ENCODE measurements around the gene PAIP2. TPM values are rescaled to one million over a fixed set of nuclear protein-coding genes. Genes with fewer than 3 reads are reported as not detected.
A peak's percentile ranks its signal among the peaks of the same experiment; 100 is the strongest.
"Not testable (repeated sequence)": the region's sequence is repeated elsewhere in the genome, so short reads cannot be mapped to it uniquely, and the experiment has no call there.

PAIP2 gene
- total RNA-seq, 1 donor from 2014 or later, result 83.3 TPM

GRCh38 chr5:139386956-139387355 is 45.3 kb downstream of the PAIP2 start:
- intact Hi-C loops (cut with micrococcal nuclease); H3K9me3 Mint-ChIP-seq; DNase-seq; H3K36me3 Mint-ChIP-seq (ENCODE audit: low read depth); H3K27me3 Mint-ChIP-seq; H3K4me3 Mint-ChIP-seq: not testable (repeated sequence)
- Mint-ChIP-seq H3K4me1 (peaks cover 67% of the 10 kb centered on the region), H3K27ac (peak overlapping the region; percentile 63)

- H3K27me3 Mint-ChIP-seq, result no peaks in the 10 kb centered on the region
- H3K9me3 Mint-ChIP-seq, result no peaks in the 10 kb centered on the region
- intact Hi-C loops (cut with micrococcal nuclease), result no loop called here
- H3K4me1 Mint-ChIP-seq, result peaks cover 67% of the 10 kb centered on the region
- H3K27ac Mint-ChIP-seq, result peak overlapping the region; percentile 60
- DNase-seq, result no peak
- peak overlapping the region; percentile 77 for H3K4me3 Mint-ChIP-seq
- peaks cover 8% of the 10 kb centered on the region for H3K36me3 Mint-ChIP-seq (ENCODE audit: low read depth)
Measured at GRCh38 chr5:139387611-139388197, 46.0 kb downstream of the PAIP2 start.

- H3K4me1 Mint-ChIP-seq, result peaks cover 68% of the 10 kb centered on the region
- H3K36me3 Mint-ChIP-seq (ENCODE audit: low read depth), result peaks cover 8% of the 10 kb centered on the region
- no peaks in the 10 kb centered on the region for H3K9me3 Mint-ChIP-seq
- no peak for DNase-seq
- H3K27me3 Mint-ChIP-seq, result no peaks in the 10 kb centered on the region
- peak overlapping the region; percentile 77 for H3K4me3 Mint-ChIP-seq
- intact Hi-C loops (cut with micrococcal nuclease), result no loop called here
- peak overlapping the region; percentile 60 for H3K27ac Mint-ChIP-seq
Measured at GRCh38 chr5:139388198-139388821, 46.7 kb downstream of the PAIP2 start.

GRCh38 chr5:139389701-139390638 is 48.3 kb downstream of the PAIP2 start, which contains the start of gene MZB1:
TSS of gene MZB1 (minus strand) at chr5:139389913. CDS start at chr5:139389856, 57 bp downstream.
- peak; percentile 92 for DNase-seq
- Mint-ChIP-seq H3K4me3 (peak within 1 kb of the TSS; percentile 99), H3K27ac (peak within 1 kb of the TSS; percentile 99), H3K9me3 (no peaks in the 10 kb centered on the region), H3K36me3 (ENCODE audit: low read depth) (peaks cover 8% of the 10 kb centered on the region), H3K4me1 (peaks cover 61% of the 10 kb centered on the region), H3K27me3 (no peaks in the 10 kb centered on the region)
- intact Hi-C loops (cut with micrococcal nuclease), result loop anchor here (1.0 to 5.0 kb wide), 4 partner anchors 24 to 738 kb away; no protein-coding TSS in a partner anchor

GRCh38 chr5:139390639-139391569 is 49.2 kb downstream of the PAIP2 start:
- H3K9me3 Mint-ChIP-seq, result no peaks in the 10 kb centered on the region
- H3K4me1 Mint-ChIP-seq, result peaks cover 53% of the 10 kb centered on the region
- intact Hi-C loops (cut with micrococcal nuclease), result loop anchor here (1.0 to 5.0 kb wide), 4 partner anchors 23 to 739 kb away; no protein-coding TSS in a partner anchor
- H3K36me3 Mint-ChIP-seq (ENCODE audit: low read depth), result peaks cover 10% of the 10 kb centered on the region
- H3K27ac Mint-ChIP-seq, result peak overlapping the region; percentile 99
- peak overlapping the region; percentile 99 for H3K4me3 Mint-ChIP-seq
- DNase-seq, result no peak
- no peaks in the 10 kb centered on the region for H3K27me3 Mint-ChIP-seq

GRCh38 chr5:139391570-139392323 is 50.1 kb downstream of the PAIP2 start:
- Mint-ChIP-seq H3K27ac (peak overlapping the region; percentile 99), H3K36me3 (ENCODE audit: low read depth) (peaks cover 12% of the 10 kb centered on the region), H3K9me3 (no peaks in the 10 kb centered on the region), H3K4me3 (peak overlapping the region; percentile 99), H3K27me3 (no peaks in the 10 kb centered on the region), H3K4me1 (peaks cover 51% of the 10 kb centered on the region)
- intact Hi-C loops (cut with micrococcal nuclease), result loop anchor here (1.0 to 5.0 kb wide), 6 partner anchors 13 to 927 kb away; partner anchors contain the start of genes EGR1, PAIP2 and SPATA24
- DNase-seq, result peak; percentile 82

GRCh38 chr5:139392324-139392677 is 50.6 kb downstream of the PAIP2 start:
- peaks cover 54% of the 10 kb centered on the region for H3K4me1 Mint-ChIP-seq
- H3K27ac Mint-ChIP-seq, result peak overlapping the region; percentile 99
- no peaks in the 10 kb centered on the region for H3K9me3 Mint-ChIP-seq
- no peak for DNase-seq
- intact Hi-C loops (cut with micrococcal nuclease), result loop anchor here (1.0 to 5.0 kb wide), 4 partner anchors 12 to 928 kb away; partner anchors contain the start of genes EGR1, PAIP2 and SPATA24
- peaks cover 17% of the 10 kb centered on the region for H3K36me3 Mint-ChIP-seq (ENCODE audit: low read depth)
- no peaks in the 10 kb centered on the region for H3K27me3 Mint-ChIP-seq
- peak overlapping the region; percentile 99 for H3K4me3 Mint-ChIP-seq

- Mint-ChIP-seq H3K4me3 (peak overlapping the region; percentile 99), H3K36me3 (ENCODE audit: low read depth) (peaks cover 23% of the 10 kb centered on the region), H3K9me3 (no peaks in the 10 kb centered on the region), H3K27ac (peak overlapping the region; percentile 97), H3K27me3 (no peaks in the 10 kb centered on the region), H3K4me1 (peaks cover 53% of the 10 kb centered on the region)
- DNase-seq, result peak; percentile 96
- intact Hi-C loops (cut with micrococcal nuclease), result loop anchor here (1.0 to 5.0 kb wide), 5 partner anchors 11 to 928 kb away; partner anchors contain the start of genes EGR1, PAIP2 and SPATA24
Measured at GRCh38 chr5:139392678-139393496, 51.2 kb downstream of the PAIP2 start.

GRCh38 chr5:139393497-139394122 is 52.0 kb downstream of the PAIP2 start:
- Mint-ChIP-seq H3K4me1 (peaks cover 50% of the 10 kb centered on the region), H3K27ac (peak overlapping the region; percentile 97), H3K36me3 (ENCODE audit: low read depth) (peaks cover 23% of the 10 kb centered on the region), H3K9me3 (no peaks in the 10 kb centered on the region), H3K4me3 (peak overlapping the region; percentile 99), H3K27me3 (no peaks in the 10 kb centered on the region)
- no peak for DNase-seq
- intact Hi-C loops (cut with micrococcal nuclease), result loop anchor here (1.0 to 5.0 kb wide), 3 partner anchors 22 to 929 kb away; partner anchors contain the start of gene EGR1

GRCh38 chr5:139394123-139394653 is 52.5 kb downstream of the PAIP2 start:
- intact Hi-C loops (cut with micrococcal nuclease), result loop anchor here (5.0 kb wide), 1 partner anchor 742 kb away; no protein-coding TSS in a partner anchor
- Mint-ChIP-seq H3K4me3 (peak overlapping the region; percentile 99), H3K9me3 (no peaks in the 10 kb centered on the region), H3K4me1 (peaks cover 46% of the 10 kb centered on the region), H3K27me3 (no peaks in the 10 kb centered on the region), H3K36me3 (ENCODE audit: low read depth) (peaks cover 23% of the 10 kb centered on the region), H3K27ac (peak overlapping the region; percentile 97)
- peak; percentile 90 for DNase-seq

All from activated CD4-positive, alpha-beta T cell treated with anti-CD3 and anti-CD28 coated beads, Interleukin-2, amount 10 ng/mL, durations not matched to agents 24 days and 14 days (primary cell).